RWPE2 (cell line): ENCODE data around the gene MAN1C1.

Experiments used
- ATAC-seq: fragments of 200-7000 bp; cut with Tn5 transposase; 3 replicates; pipeline ENCODE4 v1.9.1; 2021; ENCODE audit warnings: low read depth
- DNase-seq: peaks from one replicate; pipeline ENCODE4 v3.0.0-alpha.2; 2020; ENCODE audit warnings: low spot score
- H3K27ac ChIP-seq: fragments of 450-650 bp; 2 replicates; pipeline ENCODE4 v1.5.1; 2017; ENCODE audit warnings: mild to moderate bottlenecking; ENCODE audit not compliant: poor library complexity, severe bottlenecking
- H3K27me3 ChIP-seq: fragments of 250-450 bp; sonication (Bioruptor Pico); 2 replicates; pipeline ENCODE4 v1.5.1; 2021; ENCODE audit warnings: mild to moderate bottlenecking, moderate library complexity; ENCODE audit not compliant: insufficient read depth, poor library complexity, severe bottlenecking
- H3K36me3 ChIP-seq: fragments of 250-450 bp; sonication (Bioruptor Pico); 2 replicates; pipeline ENCODE4 v1.5.1; 2020; ENCODE audit warnings: low read depth, mild to moderate bottlenecking, moderate library complexity
- H3K4me1 ChIP-seq: fragments of 250-450 bp; sonication (Bioruptor Pico); 2 replicates; pipeline ENCODE4 v1.5.1; 2021; ENCODE audit warnings: mild to moderate bottlenecking, moderate library complexity; ENCODE audit not compliant: insufficient read depth, poor library complexity, severe bottlenecking
- H3K4me3 ChIP-seq: fragments of 250-450 bp; sonication (Bioruptor Pico); 2 replicates; pipeline ENCODE4 v1.5.1; 2021; ENCODE audit warnings: mild to moderate bottlenecking, moderate library complexity; ENCODE audit not compliant: severe bottlenecking
- H3K9me3 ChIP-seq: fragments of 250-450 bp; sonication (Bioruptor Pico); 2 replicates; pipeline ENCODE4 v1.5.1; 2021; ENCODE audit warnings: mild to moderate bottlenecking, moderate library complexity; ENCODE audit not compliant: severe bottlenecking
- CTCF ChIP-seq: fragments of 450-650 bp; IDR thresholded peaks from one replicate; pipeline ENCODE4 v1.5.1; 2017; ENCODE audit warnings: mild to moderate bottlenecking, moderate library complexity; ENCODE audit not compliant: poor library complexity, severe bottlenecking

The MAN1C1 gene

DNA sequence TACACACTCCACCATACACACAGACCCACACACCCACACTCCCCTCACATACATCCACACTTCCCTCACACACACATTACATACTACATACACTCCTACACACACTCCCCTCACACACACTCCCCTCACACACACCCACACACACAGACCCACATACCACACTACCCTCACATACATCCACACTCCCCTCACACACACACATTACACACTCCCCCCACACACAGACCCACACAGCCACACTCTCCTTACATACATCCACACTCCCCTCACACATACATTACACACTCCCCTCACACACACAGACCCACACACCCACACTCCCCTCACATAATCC is 150.8 kb downstream of the MAN1C1 start:
- Histone ChIP-seq H3K27me3 (no peaks in the 10 kb centered on the region), H3K4me1 (no peaks in the 10 kb centered on the region), H3K4me3 (no peak overlapping the region), H3K9me3 (no peaks in the 10 kb centered on the region), H3K27ac (no peak overlapping the region), H3K36me3 (no peaks in the 10 kb centered on the region)
- no peak for ATAC-seq
- no peak for DNase-seq
- no peak for TF ChIP-seq CTCF

- Histone ChIP-seq H3K9me3 (no peaks in the 10 kb centered on the region), H3K27me3 (no peaks in the 10 kb centered on the region), H3K36me3 (no peaks in the 10 kb centered on the region), H3K4me1 (peaks cover 4% of the 10 kb centered on the region), H3K4me3 (no peak overlapping the region), H3K27ac (no peak overlapping the region)
- ATAC-seq (no peak), DNase-seq (no peak)
- no peak for TF ChIP-seq CTCF
Measured at GRCh38 chr1:25768999-25769398, 152.4 kb downstream of the MAN1C1 start.

DNA sequence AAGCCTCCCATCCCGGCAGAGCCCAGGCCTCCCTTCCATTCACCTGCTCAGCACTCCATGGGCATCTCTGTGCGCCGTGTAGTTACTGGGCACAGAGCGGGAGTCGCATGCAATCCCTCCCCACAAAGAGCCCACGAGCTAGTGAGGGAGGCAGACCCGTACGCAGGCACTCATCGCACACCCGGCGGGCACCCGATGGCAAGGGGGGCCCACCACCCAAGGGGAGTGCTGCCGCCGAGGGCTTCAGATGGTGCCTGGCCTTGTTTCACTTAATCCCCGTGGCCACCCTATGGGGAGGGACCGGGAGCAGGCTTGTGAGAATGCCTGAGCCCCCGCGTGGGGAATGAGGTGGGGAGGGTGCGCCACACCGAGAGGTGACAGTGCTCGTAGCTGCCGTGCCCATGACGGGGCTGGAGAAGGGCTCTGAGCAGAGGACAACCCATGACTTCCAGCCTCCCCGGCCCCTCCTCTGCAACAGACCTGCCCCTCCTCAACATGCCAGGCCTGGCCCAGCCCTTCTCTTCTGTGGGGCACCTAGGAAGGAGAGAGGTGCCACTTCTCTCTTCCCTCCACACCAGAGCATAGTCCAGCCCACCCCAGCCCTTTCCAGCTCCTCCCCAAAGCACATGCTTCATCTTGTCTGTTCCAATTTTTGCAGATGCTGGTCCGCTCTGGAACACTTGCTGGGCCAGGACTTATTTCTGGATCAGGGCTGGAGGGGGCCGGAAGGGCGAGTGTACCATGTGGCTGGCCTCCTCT is 153.2 kb downstream of the MAN1C1 start:
- DNase-seq (no peak), ATAC-seq (no peak)
- Histone ChIP-seq H3K36me3 (no peaks in the 10 kb centered on the region), H3K4me3 (no peak overlapping the region), H3K27ac (no peak overlapping the region), H3K4me1 (peaks cover 4% of the 10 kb centered on the region), H3K9me3 (no peaks in the 10 kb centered on the region), H3K27me3 (no peaks in the 10 kb centered on the region)
- TF ChIP-seq CTCF = no peak

GRCh38 chr1:25770541-25771220 is 154.1 kb downstream of the MAN1C1 start:
- peaks cover 4% of the 10 kb centered on the region for H3K4me1 ChIP-seq
- ATAC-seq (no peak), DNase-seq (no peak)
- no peak overlapping the region for H3K27ac ChIP-seq
- no peaks in the 10 kb centered on the region for H3K27me3 ChIP-seq
- H3K9me3 ChIP-seq = no peaks in the 10 kb centered on the region
- H3K4me3 ChIP-seq = no peak overlapping the region
- TF ChIP-seq CTCF = no peak
- H3K36me3 ChIP-seq = no peaks in the 10 kb centered on the region
